PC-9 (cell line): ENCODE measurements around the gene FGF11. TPM values are rescaled to one million over a fixed set of nuclear protein-coding genes. Genes with fewer than 3 reads are reported as not detected.

Experiments
- BruUV-seq: library from RNA; stranded (reverse); fragments of 400-500 nt; replicated peaks from 2 replicates; lab custom pipeline; 2021; lab: Mats Ljungman, UMichigan
- CTCF ChIA-PET: fragments of 300-600 bp; sonication (Branson Sonifier 250); formaldehyde crosslinking; loops from one replicate; lab custom pipeline; 2022; ENCODE audit warnings: antibody characterized with exemption; lab: Charles Lee
- POLR2A ChIA-PET: fragments of 300-600 bp; sonication (Branson Sonifier 250); formaldehyde crosslinking; loops from one replicate; lab custom pipeline; 2022; ENCODE audit warnings: antibody characterized with exemption; ENCODE audit not compliant: unreplicated experiment; lab: Charles Lee
- DNase-seq, 2 experiments: peaks; one replicate each; pipeline versions ENCODE4 v3.0.0 to v3.0.0-alpha.2; 2015 to 2022; ENCODE audit warnings: mixed read lengths in 1 of 2
- H2AFZ ChIP-seq: fragments of 200-600 bp; sonication (generic); 2 replicates; pipeline ENCODE4 v1.8.1; 2017; ENCODE audit warnings: antibody characterized with exemption
- H3F3A ChIP-seq: fragments of 200-600 bp; sonication (generic); 2 replicates; pipeline ENCODE4 v1.8.1; 2017; ENCODE audit warnings: antibody characterized with exemption, mild to moderate bottlenecking, low read depth; ENCODE audit not compliant: insufficient read depth
- H3K27ac ChIP-seq: fragments of 200-600 bp; sonication (generic); 2 replicates; pipeline ENCODE4 v1.6.1; 2016; ENCODE audit warnings: mixed run types
- H3K27me3 ChIP-seq: fragments of 200-600 bp; sonication (generic); 2 replicates; pipeline ENCODE4 v1.6.1; 2016; ENCODE audit warnings: low read depth, mixed run types; ENCODE audit not compliant: insufficient read depth
- H3K36me3 ChIP-seq: fragments of 200-600 bp; sonication (generic); 2 replicates; pipeline ENCODE4 v1.6.1; 2016; ENCODE audit warnings: low read depth, mixed run types
- H3K4me1 ChIP-seq: fragments of 200-600 bp; sonication (generic); replicated peaks from 2 replicates; pipeline ENCODE4 v1.6.1; 2016; ENCODE audit warnings: mixed run types; ENCODE audit not compliant: insufficient read depth
- H3K4me2 ChIP-seq: fragments of 200-600 bp; sonication (generic); 2 replicates; pipeline ENCODE4 v1.6.1; 2017; ENCODE audit warnings: mixed run types
- H3K4me3 ChIP-seq: fragments of 200-600 bp; sonication (generic); 2 replicates; pipeline ENCODE4 v1.6.1; 2016; ENCODE audit warnings: mixed run types
- H3K79me2 ChIP-seq: fragments of 200-600 bp; sonication (generic); 2 replicates; pipeline ENCODE4 v1.6.1; 2017; ENCODE audit warnings: low read depth, mixed run types
- H3K9me2 ChIP-seq: fragments of 200-600 bp; sonication (generic); 2 replicates; pipeline ENCODE4 v1.8.1; 2017; ENCODE audit warnings: mild to moderate bottlenecking; ENCODE audit not compliant: insufficient read depth
- H3K9me3 ChIP-seq: fragments of 200-600 bp; sonication (generic); 2 replicates; pipeline ENCODE4 v1.8.1; 2016; ENCODE audit warnings: low read depth; ENCODE audit not compliant: insufficient read depth
- H4K20me1 ChIP-seq: fragments of 200-600 bp; sonication (generic); 2 replicates; pipeline ENCODE4 v1.8.1; 2017; ENCODE audit not compliant: insufficient read depth
- EZH2 ChIP-seq: fragments of 200-600 bp; sonication (generic); IDR thresholded peaks from 2 replicates; pipeline ENCODE4 v1.8.0; 2017; ENCODE audit warnings: antibody characterized with exemption, low read depth
- intact Hi-C: fragments of 100-400 bp; cut with micrococcal nuclease; formaldehyde crosslinking; loops from one replicate; pipeline ENCODE4 v1.10.0; 2022; ENCODE audit not compliant: unreplicated experiment
- total RNA-seq: library from RNA; stranded (reverse); gene quantifications from 2 replicates; pipeline ENCODE4 v1.2.3, GENCODE V29; 2021
- TF ChIP-seq, protein P1 (sequence below): fragments of 200-600 bp; sonication (generic); conservative IDR thresholded peaks from 2 replicates; pipeline ENCODE4 v1.6.1; 2017; ENCODE audit warnings: mixed run types, antibody characterized with exemption, mild to moderate bottlenecking, moderate library complexity

Gene FGF11
- total RNA-seq, 1 experiment from 2014 or later: 23.2 TPM

DNA sequence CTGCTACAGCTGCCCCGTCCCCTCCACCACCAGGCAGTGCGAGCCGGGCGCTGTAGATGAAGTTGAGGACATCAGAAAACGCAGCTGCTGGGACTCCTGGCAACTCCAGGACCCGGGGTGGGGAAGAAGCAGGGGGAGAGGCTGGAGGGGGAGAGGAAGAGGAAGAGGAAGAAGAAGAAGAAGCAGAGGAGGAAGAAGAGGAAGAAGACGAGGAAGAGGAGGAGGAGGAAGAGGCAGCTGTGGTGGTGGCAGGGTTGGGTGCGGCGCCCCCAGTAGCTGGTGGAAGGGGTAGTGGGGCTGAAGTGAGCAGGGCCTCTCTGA lies 27.0 kb downstream of the FGF11 start:
- Histone ChIP-seq H3K27ac (no peak overlapping the region), H3K9me3 (no peaks in the 10 kb centered on the region), H3K4me2 (no peak overlapping the region), H3K79me2 (no peaks in the 10 kb centered on the region), H3K36me3 (no peaks in the 10 kb centered on the region), H3K4me1 (no peaks in the 10 kb centered on the region), H3K4me3 (no peak overlapping the region), H3K27me3 (no peaks in the 10 kb centered on the region), H2AFZ (no peak overlapping the region), H4K20me1 (no peaks in the 10 kb centered on the region), H3K9me2 (no peaks in the 10 kb centered on the region), H3F3A (no peaks in the 10 kb centered on the region)
- TF ChIP-seq EZH2: no peak
- TF ChIP-seq, protein P1, sequence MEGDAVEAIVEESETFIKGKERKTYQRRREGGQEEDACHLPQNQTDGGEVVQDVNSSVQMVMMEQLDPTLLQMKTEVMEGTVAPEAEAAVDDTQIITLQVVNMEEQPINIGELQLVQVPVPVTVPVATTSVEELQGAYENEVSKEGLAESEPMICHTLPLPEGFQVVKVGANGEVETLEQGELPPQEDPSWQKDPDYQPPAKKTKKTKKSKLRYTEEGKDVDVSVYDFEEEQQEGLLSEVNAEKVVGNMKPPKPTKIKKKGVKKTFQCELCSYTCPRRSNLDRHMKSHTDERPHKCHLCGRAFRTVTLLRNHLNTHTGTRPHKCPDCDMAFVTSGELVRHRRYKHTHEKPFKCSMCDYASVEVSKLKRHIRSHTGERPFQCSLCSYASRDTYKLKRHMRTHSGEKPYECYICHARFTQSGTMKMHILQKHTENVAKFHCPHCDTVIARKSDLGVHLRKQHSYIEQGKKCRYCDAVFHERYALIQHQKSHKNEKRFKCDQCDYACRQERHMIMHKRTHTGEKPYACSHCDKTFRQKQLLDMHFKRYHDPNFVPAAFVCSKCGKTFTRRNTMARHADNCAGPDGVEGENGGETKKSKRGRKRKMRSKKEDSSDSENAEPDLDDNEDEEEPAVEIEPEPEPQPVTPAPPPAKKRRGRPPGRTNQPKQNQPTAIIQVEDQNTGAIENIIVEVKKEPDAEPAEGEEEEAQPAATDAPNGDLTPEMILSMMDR: no peak
- no peak for DNase-seq
- intact Hi-C loops: no loop called here
- ChIA-PET CTCF (no interaction called here), POLR2A (no interaction called here)
- no TSS peak for BruUV-seq

DNA sequence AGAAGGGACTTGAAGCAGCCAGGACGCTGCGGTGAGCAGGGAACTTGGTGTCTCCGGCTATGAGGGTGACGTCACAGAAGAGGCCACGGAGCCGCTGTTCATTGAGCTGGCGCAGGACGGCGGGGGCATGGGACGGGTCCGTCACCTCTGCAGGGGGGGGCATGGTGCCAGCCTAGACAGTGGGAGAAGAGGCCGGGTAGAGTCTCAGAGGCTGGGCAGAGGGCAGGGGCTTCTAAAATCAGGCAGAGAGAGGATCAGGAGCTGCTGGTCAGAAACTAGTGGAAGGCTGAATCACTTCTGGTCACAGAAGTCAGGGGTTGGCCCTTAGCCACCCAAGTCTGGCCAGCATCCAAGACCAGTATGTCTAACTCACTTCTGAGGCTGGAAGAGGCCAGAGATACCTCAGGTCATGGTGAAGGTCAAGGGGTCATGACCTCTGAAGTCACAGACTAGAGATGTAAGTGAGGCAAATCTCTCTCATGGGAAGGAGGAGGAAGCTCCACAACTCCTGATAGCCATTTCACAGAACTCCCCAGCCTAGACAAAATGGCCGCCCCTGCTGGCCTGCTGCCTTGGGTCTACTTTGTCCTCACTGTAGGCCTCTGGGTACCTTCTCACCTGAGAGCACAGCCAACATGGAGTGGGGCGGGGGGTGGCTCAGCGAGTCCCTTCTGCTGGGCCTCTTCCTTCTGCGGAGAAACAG lies 27.5 kb downstream of the FGF11 start:
- Histone ChIP-seq H3K4me2 (no peak overlapping the region), H3K36me3 (no peaks in the 10 kb centered on the region), H4K20me1 (no peaks in the 10 kb centered on the region), H2AFZ (no peak overlapping the region), H3K27me3 (no peaks in the 10 kb centered on the region), H3K79me2 (no peaks in the 10 kb centered on the region), H3F3A (no peaks in the 10 kb centered on the region), H3K27ac (no peak overlapping the region), H3K4me1 (no peaks in the 10 kb centered on the region), H3K9me3 (no peaks in the 10 kb centered on the region), H3K4me3 (no peak overlapping the region), H3K9me2 (no peaks in the 10 kb centered on the region)
- TF ChIP-seq, protein P1: no peak
- TF ChIP-seq EZH2: no peak
- ChIA-PET CTCF (no interaction called here), POLR2A (no interaction called here)
- intact Hi-C loops: no loop called here
- no peak for DNase-seq
- no TSS peak for BruUV-seq

DNA sequence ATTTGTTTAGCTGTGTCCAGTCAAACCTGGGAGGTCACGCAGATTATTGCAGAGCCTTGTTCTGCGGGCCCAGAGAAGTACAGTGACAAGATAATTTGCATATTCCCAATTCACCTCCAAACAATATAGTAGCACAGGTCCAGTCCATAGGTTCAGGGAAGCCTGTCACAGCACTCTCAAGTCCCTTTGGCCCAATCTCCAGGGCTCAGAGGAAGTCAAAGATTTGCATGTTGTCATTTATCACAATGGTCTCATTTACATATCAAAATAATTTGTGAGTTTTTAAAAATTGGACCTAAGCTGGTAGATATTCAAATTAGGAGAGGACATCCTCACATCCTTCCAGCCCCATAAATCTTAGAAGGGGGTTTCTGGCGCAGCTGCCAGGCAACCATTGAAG lies 28.2 kb downstream of the FGF11 start:
- BruUV-seq: no TSS peak
- Histone ChIP-seq H3K4me3 (no peak overlapping the region), H3K27me3 (no peaks in the 10 kb centered on the region), H2AFZ (no peak overlapping the region), H3K36me3 (no peaks in the 10 kb centered on the region), H3K9me3 (no peaks in the 10 kb centered on the region), H3K4me1 (no peaks in the 10 kb centered on the region), H3F3A (no peaks in the 10 kb centered on the region), H3K9me2 (no peaks in the 10 kb centered on the region), H4K20me1 (no peaks in the 10 kb centered on the region), H3K27ac (no peak overlapping the region), H3K79me2 (no peaks in the 10 kb centered on the region), H3K4me2 (no peak overlapping the region)
- intact Hi-C loops: no loop called here
- TF ChIP-seq, protein P1: no peak
- TF ChIP-seq EZH2: no peak
- DNase-seq: no peak
- CTCF ChIA-PET: no interaction called here
- POLR2A ChIA-PET: interaction anchor here (0.6 kb wide), 1 partner anchor 10 kb away, joined by 3 read pairs; no protein-coding TSS in a partner anchor
